ENCODE measurements around the gene MRPL14. TPM values are rescaled to one million over a fixed set of nuclear protein-coding genes. Genes with fewer than 3 reads are reported as not detected.

Gene MRPL14
- total RNA-seq, 8 experiments from 2014 or later: 34.3 to 82.4 (median 56.0) TPM

GRCh38 chr6:44131892-44132291 lies 4.6 kb upstream of the MRPL14 start:
- Histone ChIP-seq H3K27ac (no peak overlapping the region), H3K4me1 (replicated peaks in 1 of 2) (peaks cover 14 to 19% of the 10 kb centered on the region in 2 donors), H3K4me3 (no peak overlapping the region)
- in situ Hi-C loops (cut with MboI; ENCODE audit: low pct_unique_long_range_greater_than_20kb in 2 of 9, low sequenced_read_pairs in 9 of 9, unreplicated experiment in 9 of 9): no loop called here
- ATAC-seq (replicated peaks in 6 of 8): no peak
- WGBS, 10 experiments: 100% methylated on average over 1 to 2 of the region's 2 CpGs; no CpG with 5 or more reads in 5 of the 10 experiments

DNA sequence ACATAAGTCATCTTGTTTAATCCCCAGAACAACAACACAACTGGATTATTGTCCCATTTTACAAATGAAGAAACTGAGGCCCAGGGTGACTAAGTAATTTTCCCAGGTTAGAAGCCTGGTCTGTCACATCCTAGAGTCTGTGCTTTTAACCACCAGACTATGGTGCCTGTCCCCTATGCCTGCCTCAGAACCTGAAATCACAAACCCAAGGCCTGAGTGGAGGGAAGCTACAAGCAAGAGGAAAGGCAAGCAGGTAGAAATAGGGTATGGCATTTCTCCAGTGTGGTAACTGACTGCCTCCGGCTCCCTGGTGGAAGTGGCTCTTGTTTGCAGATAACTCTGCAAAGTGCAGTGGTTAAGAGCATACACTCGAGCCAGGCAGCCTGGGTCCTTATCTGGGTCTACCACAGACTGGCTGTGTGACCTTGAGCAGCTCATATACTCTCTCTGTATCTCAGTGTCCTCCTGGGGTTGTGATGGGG lies 2.6 kb upstream of the MRPL14 start:
- no peak overlapping the region for H3K27ac ChIP-seq
- in situ Hi-C loops (cut with MboI; ENCODE audit: low pct_unique_long_range_greater_than_20kb in 2 of 9, low sequenced_read_pairs in 9 of 9, unreplicated experiment in 9 of 9): no loop called here
- H3K4me1 ChIP-seq (replicated peaks in 1 of 2): peaks cover 23 to 26% of the 10 kb centered on the region in 2 donors
- H3K4me3 ChIP-seq: no peak overlapping the region
- 20 to 100% (median 90%) methylated on average over 1 to 2 of the region's 2 CpGs; no CpG with 5 or more reads in 3 of the 10 experiments for WGBS, 10 experiments
- no peak for ATAC-seq (replicated peaks in 6 of 8)

DNA sequence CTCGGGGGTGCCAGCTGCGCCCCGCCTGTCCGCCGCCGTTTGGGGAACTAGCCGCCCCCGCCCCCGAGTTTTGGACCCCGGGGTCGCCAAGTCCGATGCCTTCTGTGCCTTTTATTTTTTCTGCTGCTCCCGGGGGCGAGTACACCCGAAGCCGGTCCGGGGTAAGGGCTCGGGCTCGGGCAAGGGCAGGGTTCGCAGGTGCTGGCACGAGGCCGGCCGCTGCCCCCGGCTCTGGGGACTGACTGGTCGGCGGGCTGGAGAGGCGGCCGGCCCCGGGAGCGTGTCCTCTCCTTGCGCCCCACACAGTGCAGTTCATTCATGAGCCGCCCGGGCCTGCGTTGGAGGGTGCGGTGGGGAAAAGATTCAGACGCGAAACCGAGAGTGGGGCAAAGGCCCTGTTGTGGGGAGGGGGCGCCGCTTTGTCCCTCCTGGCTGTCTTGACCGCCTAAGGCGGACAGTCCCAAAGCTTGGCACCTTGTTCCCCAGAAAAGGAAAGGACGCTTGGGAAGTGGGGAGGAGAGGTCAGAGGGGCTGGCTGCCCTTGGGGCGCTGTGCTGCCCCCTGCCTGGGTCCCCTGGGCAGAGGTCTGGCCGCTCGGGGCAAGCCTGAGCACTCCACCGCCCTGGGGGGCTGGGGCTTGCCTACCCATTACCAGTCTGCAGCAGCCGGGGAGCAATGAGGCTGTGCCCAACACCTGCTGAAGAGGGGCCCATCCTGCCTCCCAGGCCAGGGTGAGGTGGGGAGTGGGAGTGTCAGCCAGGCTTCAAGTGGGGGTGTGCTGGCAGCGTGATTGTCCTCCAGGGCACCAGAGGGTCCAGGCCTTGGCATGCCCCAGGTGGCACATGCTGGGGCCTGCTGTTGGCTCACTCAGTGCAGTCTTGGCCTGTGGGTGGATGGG lies 1.0 kb upstream of the MRPL14 start:
- Histone ChIP-seq H3K4me1 (replicated peaks in 1 of 2) (peaks cover 30 to 32% of the 10 kb centered on the region in 2 donors), H3K4me3 (peak overlapping the region; percentile 68 to 94 (median 85)), H3K27ac (no peak overlapping the region)
- in situ Hi-C loops (cut with MboI; ENCODE audit: low pct_unique_long_range_greater_than_20kb in 2 of 9, low sequenced_read_pairs in 9 of 9, unreplicated experiment in 9 of 9): no loop called here
- ATAC-seq (replicated peaks in 6 of 8): peak; percentile 29 to 62 (median 46)
- WGBS, 10 experiments: 8 to 13% (median 12%) methylated on average over 3 to 5 of the region's 49 CpGs; no CpG with 5 or more reads in 7 of the 10 experiments

GRCh38 chr6:44126320-44127149 lies 717 bp downstream of the MRPL14 start:
- WGBS, 10 experiments: 0 to 2% (median 0%) methylated on average over 2 to 11 of the region's 31 CpGs; no CpG with 5 or more reads in 2 of the 10 experiments
- Histone ChIP-seq H3K4me1 (replicated peaks in 1 of 2) (peaks cover 38 to 40% of the 10 kb centered on the region in 2 donors), H3K27ac (peak overlapping the region; percentile 71 to 92), H3K4me3 (peak overlapping the region; percentile 68 to 94 (median 85))
- ATAC-seq (replicated peaks in 6 of 8): peak; percentile 53 to 74 (median 62)
- in situ Hi-C loops (cut with MboI; ENCODE audit: low pct_unique_long_range_greater_than_20kb in 2 of 9, low sequenced_read_pairs in 9 of 9, unreplicated experiment in 9 of 9): no loop called here

- H3K4me1 ChIP-seq (replicated peaks in 1 of 2): peaks cover 39 to 40% of the 10 kb centered on the region in 2 donors
- ATAC-seq (replicated peaks in 6 of 8): no peak
- peak overlapping the region in 1 of 2 donors; percentile 49 for H3K27ac ChIP-seq
- H3K4me3 ChIP-seq: no peak overlapping the region
- 58 to 100% (median 100%) methylated on average over 1 to 2 of the region's 2 CpGs; no CpG with 5 or more reads in 5 of the 10 experiments for WGBS, 10 experiments
- in situ Hi-C loops (cut with MboI; ENCODE audit: low pct_unique_long_range_greater_than_20kb in 2 of 9, low sequenced_read_pairs in 9 of 9, unreplicated experiment in 9 of 9): loop anchor here in 1 of 9 experiments (25.0 kb wide), 1 partner anchor 114 kb away; the partner anchor contains the start of gene HSP90AB1
These were observed 3.7 kb downstream of the MRPL14 start for GRCh38 chr6:44123544-44123943.

DNA sequence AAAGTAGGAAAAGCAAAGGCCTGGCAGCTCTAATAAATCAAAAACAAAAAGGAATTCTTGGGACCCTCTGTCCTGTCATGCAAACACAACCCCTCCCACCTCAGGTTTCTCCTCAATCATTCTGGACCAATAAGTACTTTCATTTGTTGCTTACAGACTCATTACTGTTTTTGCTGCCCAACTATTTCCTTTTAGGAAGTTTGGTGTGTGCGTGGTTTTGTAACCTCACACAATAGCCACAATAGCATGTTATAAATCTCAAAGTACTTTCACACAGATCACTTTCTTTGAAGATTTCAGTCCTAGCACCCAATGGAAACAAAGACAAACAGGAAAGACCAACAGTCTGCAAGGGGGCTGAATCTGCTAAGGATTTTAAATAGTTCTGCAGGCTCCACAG lies 4.5 kb downstream of the MRPL14 start:
- peak in 5 of 8 experiments; percentile 3 to 28 (median 10) for ATAC-seq (replicated peaks in 6 of 8)
- peak overlapping the region in 1 of 2 donors; percentile 49 for H3K27ac ChIP-seq
- peaks cover 36 to 38% of the 10 kb centered on the region in 2 donors for H3K4me1 ChIP-seq (replicated peaks in 1 of 2)
- H3K4me3 ChIP-seq: no peak overlapping the region
- in situ Hi-C loops (cut with MboI; ENCODE audit: low pct_unique_long_range_greater_than_20kb in 2 of 9, low sequenced_read_pairs in 9 of 9, unreplicated experiment in 9 of 9): loop anchor here in 1 of 9 experiments (25.0 kb wide), 1 partner anchor 114 kb away; the partner anchor contains the start of gene HSP90AB1
- WGBS, 10 experiments: 0 to 100% (median 23%) methylated on average over 1 of the region's 1 CpG; no CpG with 5 or more reads in 2 of the 10 experiments

DNA sequence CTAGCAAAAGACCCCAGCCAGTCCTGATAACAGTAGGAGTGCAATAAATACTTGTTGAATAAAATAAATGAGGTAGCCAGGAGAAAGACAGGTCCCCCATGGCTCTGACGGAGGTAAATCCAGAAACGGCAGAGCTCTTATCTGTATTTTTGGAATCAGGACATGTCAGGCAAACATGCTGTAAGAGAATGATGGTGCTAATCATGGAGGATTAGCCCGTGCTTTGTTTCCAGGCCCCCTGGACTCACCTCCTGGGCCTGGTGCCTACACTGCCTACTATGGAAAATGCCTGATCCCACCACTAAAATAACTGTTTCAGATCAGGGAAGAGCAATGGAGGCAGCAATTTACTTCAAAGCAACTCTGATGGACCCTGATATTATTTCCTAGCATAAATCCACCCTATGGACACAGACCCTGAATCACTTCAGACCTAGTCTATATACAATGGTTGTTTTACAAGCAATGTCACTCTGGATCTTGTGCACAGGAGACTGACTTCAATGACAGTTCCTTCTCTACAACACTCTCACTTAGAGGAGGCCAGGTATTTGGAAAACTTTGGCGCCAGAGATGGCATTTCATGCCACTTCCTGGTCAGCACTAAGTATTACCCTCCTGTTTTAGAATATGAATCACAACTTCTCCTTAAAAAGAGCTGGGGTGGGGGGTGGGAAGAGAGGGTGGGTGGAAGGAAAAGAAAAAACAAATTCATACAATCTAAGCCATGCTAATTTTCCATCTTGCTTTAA lies 6.4 kb downstream of the MRPL14 start:
- Histone ChIP-seq H3K4me3 (no peak overlapping the region), H3K4me1 (replicated peaks in 1 of 2) (peaks cover 34% of the 10 kb centered on the region in 2 donors), H3K27ac (no peak overlapping the region)
- WGBS, 10 experiments: 30 to 100% (median 91%) methylated on average over 1 to 3 of the region's 4 CpGs; no CpG with 5 or more reads in 3 of the 10 experiments
- in situ Hi-C loops (cut with MboI; ENCODE audit: low pct_unique_long_range_greater_than_20kb in 2 of 9, low sequenced_read_pairs in 9 of 9, unreplicated experiment in 9 of 9): loop anchor here in 1 of 9 experiments (25.0 kb wide), 1 partner anchor 116 kb away; the partner anchor contains the start of gene HSP90AB1
- ATAC-seq (replicated peaks in 6 of 8): no peak

DNA sequence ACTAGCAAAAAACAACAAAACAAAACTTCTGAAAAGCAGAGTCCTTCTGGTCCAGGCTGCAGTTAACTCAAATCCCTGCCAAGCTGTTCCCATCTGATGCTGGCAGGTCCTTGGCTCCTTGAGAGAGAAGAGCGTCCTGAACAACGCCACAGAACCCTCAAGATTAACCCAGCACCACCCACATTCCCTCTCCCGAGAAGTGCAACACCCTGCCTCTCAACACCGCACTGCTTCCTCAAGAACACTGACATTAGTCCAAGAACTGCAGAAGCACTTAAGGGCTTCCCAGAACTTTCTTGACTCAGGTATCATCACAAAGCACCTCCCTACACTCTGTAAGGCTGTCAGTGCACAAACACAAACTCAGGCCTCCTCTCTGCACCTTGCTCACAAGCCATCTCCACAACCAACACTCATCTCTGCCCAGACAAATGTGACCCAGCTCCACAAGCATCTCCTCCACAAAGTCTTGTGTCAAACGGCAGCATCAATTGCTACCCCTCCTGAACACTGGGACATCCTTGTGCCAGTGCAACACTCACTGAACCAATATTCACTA lies 7.5 kb downstream of the MRPL14 start:
- WGBS, 10 experiments: 10 to 100% (median 92%) methylated on average over 1 to 4 of the region's 5 CpGs; no CpG with 5 or more reads in 3 of the 10 experiments
- Histone ChIP-seq H3K4me3 (no peak overlapping the region), H3K27ac (no peak overlapping the region), H3K4me1 (replicated peaks in 1 of 2) (peaks cover 27 to 28% of the 10 kb centered on the region in 2 donors)
- peak in 2 of 8 experiments; percentile 36 to 62 for ATAC-seq (replicated peaks in 6 of 8)
- in situ Hi-C loops (cut with MboI; ENCODE audit: low pct_unique_long_range_greater_than_20kb in 2 of 9, low sequenced_read_pairs in 9 of 9, unreplicated experiment in 9 of 9): loop anchor here in 1 of 9 experiments (25.0 kb wide), 1 partner anchor 118 kb away; the partner anchor contains the start of gene HSP90AB1

GRCh38 chr6:44117397-44118128 lies 9.7 kb downstream of the MRPL14 start:
- in situ Hi-C loops (cut with MboI; ENCODE audit: low pct_unique_long_range_greater_than_20kb in 2 of 9, low sequenced_read_pairs in 9 of 9, unreplicated experiment in 9 of 9): loop anchor here in 1 of 9 experiments (25.0 kb wide), 1 partner anchor 120 kb away; the partner anchor contains the start of gene HSP90AB1

GRCh38 chr6:44116641-44117382 lies 10.4 kb downstream of the MRPL14 start:
- ATAC-seq (replicated peaks in 6 of 8): peak in 2 of 8 experiments; percentile 24 to 36
- whole genome bisulfite sequencing, 10 experiments: 13 to 100% (median 64%) methylated on average over 1 to 3 of the region's 4 CpGs
- no peak overlapping the region for H3K4me3 ChIP-seq
- no peak overlapping the region for H3K27ac ChIP-seq
- in situ Hi-C loops (cut with MboI; ENCODE audit: low pct_unique_long_range_greater_than_20kb in 2 of 9, low sequenced_read_pairs in 9 of 9, unreplicated experiment in 9 of 9): loop anchor here in 1 of 9 experiments (25.0 kb wide), 1 partner anchor 120 kb away; the partner anchor contains the start of gene HSP90AB1
- peaks cover 5 to 10% of the 10 kb centered on the region in 2 donors for H3K4me1 ChIP-seq (replicated peaks in 1 of 2)

More at GRCh38 chr6:44117397-44118128, 9.7 kb downstream of the MRPL14 start:
- Histone ChIP-seq H3K4me3 (no peak overlapping the region), H3K4me1 (replicated peaks in 1 of 2) (peaks cover 13 to 17% of the 10 kb centered on the region in 2 donors), H3K27ac (no peak overlapping the region)
- ATAC-seq (replicated peaks in 6 of 8): no peak
- 40 to 100% (median 93%) methylated on average over 1 to 4 of the region's 6 CpGs; no CpG with 5 or more reads in 3 of the 10 experiments for WGBS, 10 experiments
